Measurements from ENCODE around the gene TMEM134.
A peak's percentile ranks its signal among the peaks of the same experiment; 100 is the strongest.
"Not testable (repeated sequence)": the region's sequence is repeated elsewhere in the genome, so short reads cannot be mapped to it uniquely, and the experiment has no call there.

Gene TMEM134

DNA sequence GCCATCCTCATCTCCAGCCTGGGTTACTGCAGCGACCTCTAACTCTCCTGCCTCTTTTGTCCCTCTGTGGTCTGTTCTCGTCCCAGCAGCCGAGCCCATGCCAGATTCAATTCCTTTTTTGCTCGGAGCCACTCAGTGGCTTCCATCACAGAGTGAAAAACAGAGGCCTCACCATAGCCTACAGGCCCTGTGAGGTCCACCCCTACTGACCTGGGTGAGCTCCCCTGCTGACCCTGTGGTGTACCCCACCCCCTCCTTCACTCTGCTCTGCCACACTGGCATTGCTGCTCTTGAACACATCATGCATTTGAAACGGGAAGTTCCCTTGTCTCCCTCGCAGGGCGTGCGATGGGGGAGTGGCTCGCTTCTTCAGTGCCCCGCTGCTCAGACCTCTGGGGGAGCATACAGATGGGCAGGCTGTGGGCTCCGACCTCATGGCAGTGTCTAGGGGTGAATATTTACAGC is 15.8 kb upstream of the TMEM134 start:
- DNase-seq: no peak

DNA sequence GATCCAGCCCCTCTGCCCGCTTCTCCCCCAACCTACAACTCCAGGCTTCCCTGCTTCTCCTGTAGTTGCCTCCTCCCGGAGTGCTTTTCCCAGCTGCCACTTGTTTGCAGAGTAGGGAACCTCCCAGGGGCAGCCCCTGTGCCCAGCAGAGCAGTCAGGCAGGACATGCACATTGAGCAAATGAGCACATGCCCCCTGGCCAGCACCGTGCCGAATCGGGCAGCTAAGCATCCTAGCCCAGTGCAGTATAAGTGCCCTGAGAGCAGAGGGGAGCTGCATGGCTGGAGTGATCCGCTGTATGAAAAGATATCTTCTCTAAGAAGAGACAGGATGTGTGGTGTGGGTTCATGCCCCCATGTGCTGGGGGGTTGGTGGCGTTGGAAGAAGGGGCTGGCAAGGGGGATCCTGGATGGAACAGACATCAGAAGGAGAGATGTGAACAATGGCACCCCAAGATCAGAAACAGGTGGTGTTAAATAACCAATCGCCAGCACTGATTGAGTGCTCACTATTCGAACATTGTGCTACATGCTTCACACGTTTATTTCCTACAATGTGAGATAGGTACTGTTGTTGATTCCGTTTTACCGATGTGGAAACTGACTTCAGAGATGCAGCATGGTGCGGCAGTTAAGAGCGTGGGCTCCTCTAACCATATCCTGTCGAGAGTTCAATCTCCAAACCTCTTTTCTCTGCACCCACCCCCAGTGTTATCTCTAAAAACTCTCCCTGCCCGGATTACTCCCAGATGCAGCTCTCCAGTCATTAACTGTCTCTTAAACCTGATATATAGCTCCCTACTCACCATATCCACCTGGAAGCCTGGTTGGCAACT is 15.0 kb upstream of the TMEM134 start:
- DNase-seq: no peak

DNA sequence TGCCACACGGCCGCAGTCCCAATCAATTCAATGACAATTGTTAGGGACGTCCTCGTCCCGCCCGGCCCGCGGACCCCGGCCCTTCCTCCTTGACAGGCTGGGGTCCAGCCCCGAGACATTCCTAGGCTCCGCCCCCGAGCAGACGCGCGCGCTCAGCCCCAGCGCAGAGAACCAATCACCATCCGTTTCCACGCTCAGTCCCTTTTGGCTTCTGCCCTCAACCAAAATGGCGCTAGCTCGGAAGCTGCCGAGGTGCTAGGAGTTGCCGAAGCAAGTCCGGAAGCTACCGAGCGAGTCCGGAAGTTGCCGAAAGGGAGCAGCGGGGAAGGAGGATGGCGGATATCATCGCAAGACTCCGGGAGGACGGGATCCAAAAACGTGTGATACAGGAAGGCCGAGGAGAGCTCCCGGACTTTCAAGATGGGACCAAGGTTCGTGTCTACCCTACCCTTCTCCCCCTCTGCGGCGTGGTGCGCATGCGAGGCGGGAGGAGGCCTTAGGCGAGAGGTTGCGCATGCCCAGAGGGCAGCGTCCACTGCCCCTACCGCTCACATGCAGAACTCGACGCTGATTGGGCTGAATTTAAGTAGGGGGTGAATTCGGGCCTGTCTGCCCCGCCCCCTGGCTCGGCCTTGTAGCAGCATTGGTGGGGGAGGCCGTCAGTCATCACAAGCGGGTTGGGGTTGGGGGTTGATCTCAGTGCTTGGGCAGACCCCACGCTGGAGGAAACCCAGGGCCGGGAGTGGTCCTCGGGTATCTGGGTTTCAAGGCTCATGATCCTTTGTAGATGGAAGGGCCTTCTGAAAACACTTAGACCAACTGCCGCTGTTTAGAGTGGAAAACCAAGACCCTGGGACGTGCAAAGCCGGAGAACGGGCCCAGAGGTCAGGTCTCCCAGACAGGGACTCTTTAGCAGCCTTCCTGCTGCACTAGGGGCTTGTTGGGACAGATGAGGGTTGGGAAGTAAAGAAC is 14.1 kb upstream of the TMEM134 start, which contains the start of gene AIP:
AIP (plus strand) TSS at position 200 of the 972 bp plus-strand sequence; CDS start at position 333, 133 bp downstream.
- peak; percentile 98 for DNase-seq

DNA sequence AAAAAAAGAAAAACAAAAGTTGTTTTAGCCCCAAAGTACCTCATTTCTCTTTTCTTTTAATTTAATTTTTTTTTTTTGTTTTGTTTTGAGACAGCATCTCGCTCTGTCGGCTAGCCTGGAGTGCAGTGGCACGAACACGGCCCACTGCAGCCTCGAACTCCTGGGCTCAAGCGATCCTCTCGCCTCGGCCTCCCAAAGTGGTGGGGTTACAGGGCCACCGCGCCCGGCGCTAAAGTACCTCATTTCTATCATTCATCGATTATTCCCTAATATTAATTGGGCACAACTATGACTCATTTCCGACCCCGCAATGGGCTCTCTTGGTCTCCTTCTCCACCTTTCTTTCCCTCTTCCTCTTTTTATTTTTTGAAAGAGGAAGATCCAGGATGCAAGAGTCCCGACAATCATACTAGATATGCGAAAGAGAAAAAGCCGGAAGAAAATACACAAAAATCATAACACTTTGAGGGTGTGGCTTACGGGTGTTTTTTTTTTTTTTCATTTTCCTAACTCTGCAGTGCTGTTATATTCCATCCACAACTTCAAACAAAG is 13.3 kb upstream of the TMEM134 start:
- DNase-seq: no peak

DNA sequence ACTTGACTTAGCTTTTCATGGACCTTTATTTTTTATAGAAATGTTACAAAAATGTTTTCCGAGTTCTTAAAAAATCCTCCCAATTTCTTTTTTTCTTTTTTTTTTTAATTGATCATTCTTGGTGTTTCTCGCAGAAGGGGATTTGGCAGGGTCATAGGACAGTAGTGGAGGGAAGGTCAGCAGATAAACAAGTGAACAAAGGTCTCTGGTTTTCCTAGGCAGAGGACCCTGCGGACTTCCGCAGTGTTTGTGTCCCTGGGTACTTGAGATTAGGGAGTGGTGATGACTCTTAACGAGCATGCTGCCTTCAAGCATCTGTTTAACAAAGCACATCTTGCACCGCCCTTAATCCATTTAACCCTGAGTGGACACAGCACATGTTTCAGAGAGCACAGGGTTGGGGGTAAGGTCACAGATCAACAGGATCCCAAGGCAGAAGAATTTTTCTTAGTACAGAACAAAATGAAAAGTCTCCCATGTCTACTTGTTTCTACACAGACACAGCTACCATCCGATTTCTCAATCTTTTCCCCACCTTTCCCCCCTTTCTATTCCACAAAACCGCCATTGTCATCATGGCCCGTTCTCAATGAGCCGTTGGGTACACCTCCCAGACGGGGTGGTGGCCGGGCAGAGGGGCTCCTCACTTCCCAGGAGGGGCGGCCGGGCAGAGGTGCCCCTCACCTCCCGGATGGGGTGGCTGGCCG is 8.4 kb upstream of the TMEM134 start:
- DNase-seq: not testable (repeated sequence)

DNA sequence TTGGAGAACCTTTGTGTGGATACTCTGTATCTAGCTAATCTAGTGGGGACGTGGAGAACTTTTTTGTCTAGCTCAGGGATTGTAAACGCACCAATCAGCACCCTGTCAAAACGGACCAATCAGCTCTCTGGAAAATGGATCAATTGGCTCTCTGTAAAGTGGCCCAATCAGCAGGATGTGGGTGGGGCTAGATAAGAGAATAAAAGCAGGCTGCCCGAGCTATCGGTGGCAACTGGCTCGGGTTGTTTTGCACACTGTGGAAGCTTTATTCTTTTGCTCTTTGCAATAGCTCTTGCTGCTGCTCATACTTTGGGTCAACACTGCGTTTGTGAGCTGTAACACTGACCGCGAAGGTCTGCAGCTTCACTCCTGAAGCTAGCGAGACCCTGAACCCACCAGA is 7.6 kb upstream of the TMEM134 start:
- not testable (repeated sequence) for DNase-seq

DNA sequence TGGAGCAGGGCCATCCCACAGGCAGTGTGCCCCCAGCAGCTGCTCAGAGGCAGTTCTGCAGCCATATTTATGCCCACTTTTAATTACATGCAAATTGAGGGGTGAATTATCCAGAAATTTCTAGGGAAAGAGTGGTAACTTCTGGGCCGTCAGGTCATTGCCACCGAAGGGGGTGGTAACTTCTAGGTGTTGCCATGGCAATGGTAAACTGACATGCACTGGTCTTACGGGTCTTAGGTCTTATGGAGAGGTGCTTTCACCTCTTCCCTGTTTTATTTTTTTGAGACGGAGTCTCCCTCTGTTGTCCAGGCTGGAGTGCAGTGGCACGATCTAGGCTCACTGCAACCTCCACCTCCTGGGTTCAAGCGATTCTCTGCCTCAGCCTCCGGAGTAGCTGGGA is 3.8 kb upstream of the TMEM134 start:
- DNase-seq: no peak

DNA sequence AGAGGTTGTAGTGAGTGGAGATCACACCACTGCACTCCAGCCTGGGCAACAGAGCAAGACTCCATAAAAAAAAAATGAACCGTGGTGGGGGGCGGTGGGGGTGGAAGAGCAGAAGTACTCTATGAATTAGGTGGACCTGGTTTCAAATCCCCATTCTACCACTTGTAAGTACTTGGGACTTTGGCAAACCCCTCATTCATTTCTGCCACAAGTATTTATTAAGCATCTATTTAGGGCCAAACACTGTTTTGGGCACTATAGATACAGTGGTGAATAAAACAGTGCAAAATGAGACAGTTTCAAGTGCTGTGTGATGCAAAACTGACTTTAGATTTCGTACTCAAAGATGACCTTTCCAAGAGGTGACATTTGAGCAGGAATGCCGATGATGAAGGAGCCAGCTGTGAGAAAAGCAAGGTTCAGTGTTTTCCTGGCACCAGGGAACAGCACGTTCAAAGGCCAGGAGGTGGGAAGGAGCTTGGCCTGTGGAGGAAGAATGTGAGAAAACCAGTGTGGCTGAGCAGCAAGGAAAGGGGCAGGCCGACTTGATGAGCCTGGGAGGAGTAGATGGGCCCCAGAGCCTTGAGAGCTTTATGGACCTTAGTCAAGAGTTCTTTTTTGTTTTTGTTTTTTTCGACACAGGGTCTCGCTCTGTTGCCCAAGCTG is 1.4 kb upstream of the TMEM134 start:
- no peak for DNase-seq

DNA sequence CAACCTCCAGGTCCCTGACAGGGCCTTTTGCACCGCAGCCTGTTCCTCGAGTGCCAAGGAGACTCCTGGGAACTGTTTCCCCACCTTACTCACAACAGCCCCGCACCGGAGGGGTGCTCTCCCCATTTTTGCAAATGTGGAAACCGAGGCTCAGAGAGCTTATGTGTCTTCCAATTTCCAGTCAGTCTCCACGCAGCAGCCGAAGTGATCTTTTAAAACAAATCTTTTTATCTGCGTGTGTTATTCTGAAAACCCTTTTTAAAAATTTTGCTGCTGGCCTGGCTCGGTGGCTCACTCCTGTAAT is 409 bp upstream of the TMEM134 start:
- no peak for DNase-seq

DNA sequence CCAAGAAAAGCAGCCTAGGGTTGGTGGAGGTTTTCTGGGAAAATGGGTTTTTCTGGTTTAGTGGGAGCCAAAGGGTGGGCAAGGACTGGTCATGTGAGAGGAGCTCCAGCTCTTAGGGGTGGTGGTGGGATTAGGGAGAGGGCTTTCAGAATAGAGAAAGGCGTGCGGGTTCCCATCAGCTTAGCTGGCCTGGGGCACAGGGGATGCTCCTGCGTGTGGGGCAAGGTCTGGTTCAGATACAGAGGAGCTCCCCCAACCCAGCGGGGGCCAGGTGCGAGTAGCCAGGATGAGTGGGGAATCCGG is 644 bp downstream of the TMEM134 start:
- no peak for DNase-seq

DNA sequence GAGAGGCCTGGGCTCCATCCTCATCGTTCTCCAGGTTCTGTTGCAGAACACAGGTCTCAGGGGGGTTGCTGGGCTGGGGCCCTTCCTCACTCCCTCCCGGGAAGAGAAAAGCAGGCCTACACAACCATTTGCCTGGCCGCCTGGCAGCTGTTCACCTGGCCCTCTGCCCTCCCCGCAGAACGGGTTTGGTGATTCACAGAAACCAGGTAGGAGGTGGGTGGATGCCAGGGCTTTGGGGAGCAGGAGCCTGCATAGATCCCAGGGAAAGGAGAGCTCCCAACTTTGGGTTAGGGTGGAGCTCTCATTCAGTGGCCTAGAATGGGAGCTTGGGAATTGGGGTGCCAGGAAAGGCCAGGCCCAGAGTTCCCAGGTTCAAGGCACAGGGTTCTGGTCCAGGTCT is 995 bp downstream of the TMEM134 start:
- no peak for DNase-seq

DNA sequence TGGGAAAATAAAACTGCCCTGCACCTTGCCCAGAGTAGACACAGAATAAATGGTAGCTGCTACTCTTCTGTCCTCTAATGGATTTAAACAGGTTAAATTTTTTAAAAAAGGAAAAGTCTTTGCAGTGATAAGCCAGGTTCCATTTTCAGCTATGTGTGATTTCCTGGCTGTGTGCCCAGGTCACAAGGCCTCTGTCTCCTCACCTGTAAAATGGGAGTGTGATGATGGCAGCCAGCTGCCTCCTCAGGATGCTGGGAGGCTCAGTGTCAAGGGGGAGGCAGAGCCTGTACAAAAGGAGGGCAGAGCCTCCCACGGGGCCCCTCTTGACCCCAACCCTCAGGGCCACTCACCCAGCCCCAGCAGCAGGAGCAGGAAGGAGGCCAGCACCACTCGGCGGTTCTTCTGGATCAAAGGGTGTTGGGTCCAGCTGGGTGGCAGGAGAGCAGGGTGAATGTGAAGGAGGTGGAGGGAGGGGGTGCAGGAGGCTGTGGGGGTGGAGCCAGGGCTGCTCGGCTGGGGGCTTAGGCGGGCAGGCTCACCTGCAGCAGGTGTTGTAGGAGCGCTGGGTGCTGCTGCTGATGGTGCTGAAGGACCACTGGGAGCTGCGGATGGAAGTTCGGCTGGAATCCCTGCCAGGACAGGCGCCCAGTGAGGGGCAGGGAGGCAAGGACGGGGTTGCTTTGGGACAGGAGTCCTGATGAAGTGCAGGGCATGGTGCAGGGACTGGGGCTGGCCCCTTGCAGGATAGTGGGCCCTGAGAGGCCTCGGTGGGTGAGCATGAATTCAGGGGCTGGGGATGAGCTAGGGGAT is 1.9 kb downstream of the TMEM134 start:
- DNase-seq: no peak

DNA sequence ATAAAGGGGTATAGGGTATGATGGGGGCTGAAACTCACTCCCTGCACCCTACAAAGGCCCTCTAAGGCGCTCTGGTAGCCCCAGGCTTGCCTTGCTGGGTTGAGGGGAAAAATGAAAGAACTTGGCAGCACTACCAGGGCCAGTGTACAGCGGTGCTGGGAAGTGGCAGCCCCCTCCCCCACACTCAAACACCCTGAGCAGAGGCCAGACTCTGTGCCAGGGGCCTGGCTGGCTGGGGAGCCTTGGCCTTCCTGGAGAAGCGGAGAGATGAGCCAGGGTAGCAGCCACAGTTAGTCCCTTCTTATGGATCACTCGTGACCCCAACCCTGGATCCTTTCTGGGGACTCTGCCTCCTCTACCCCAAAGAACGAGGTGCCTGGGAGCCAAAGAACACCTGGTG is 2.7 kb downstream of the TMEM134 start:
- no peak for DNase-seq

DNA sequence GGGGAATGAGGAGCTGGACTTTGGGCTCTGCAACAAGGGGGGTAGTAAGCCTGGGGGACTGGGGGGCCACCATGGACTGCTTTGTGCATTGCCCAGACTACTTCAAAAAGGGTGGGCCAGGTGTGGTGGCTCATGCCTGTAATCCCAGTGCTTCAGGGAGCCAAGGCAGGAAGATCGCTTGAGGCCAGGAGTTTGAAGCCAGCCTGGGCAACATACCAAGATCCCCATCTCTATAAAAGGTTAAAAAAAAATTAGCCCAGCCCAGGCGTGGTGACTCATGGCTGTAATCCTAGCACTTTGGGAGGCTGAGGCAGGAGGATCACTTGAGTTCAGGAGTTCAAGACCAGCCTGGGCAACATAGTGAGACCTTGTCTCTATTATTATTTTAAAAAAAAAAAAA is 3.5 kb downstream of the TMEM134 start:
- peak; percentile 17 for DNase-seq

DNA sequence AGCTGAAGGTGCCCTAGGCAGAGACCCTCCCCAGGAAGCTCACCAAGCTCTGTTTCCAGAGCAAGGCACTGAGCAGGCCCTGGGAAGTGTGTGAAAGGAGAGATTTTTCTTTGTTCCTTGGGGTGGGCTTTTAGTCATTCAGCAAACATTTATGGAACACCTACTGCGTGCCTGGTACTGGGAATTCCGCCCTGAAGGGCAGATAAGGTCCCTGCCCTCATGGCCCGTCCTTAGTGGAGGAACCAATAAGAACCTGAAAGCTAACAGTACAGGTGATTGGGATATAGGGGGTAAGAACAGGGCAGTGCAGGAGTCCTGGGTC is 3.9 kb downstream of the TMEM134 start:
- DNase-seq: no peak

DNA sequence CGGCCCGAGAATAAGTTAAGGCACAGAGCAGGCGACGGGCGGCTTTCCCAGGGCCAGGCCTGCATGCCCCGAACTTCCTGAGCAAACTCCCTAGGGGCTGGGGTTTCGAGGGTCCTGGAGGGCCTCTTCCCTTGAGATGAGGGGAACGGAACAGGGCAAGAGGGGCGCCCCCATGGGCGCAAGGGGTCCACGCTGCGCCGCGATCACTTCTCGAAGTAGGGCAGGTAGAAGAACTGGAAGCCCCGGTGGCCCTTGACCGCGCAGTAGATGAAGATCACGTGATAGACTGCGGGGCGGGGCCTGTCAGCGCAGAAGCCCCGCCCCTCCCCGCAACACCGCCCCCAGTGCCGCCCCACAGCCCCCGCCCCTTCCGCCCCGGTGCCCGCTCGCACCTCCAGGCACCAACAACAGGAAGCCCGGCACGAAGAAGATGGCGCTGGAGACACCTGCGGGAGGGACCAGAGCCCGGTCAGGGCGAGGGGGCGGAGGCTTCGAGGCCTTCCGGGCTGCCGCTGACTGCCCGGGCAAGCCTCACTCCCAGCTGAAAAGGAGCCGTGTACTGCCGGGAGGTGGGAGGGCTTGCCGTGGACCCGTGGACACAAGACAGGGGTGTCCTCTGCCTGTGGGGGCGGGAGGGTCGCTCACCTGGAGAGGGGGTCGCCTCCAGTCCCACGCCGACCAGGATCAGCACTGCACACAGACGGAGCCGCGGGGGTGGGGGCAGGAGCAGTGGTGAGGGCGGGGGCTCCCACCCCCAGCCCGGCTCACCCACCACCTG is 4.5 kb downstream of the TMEM134 start:
- peak; percentile 72 for DNase-seq

DNA sequence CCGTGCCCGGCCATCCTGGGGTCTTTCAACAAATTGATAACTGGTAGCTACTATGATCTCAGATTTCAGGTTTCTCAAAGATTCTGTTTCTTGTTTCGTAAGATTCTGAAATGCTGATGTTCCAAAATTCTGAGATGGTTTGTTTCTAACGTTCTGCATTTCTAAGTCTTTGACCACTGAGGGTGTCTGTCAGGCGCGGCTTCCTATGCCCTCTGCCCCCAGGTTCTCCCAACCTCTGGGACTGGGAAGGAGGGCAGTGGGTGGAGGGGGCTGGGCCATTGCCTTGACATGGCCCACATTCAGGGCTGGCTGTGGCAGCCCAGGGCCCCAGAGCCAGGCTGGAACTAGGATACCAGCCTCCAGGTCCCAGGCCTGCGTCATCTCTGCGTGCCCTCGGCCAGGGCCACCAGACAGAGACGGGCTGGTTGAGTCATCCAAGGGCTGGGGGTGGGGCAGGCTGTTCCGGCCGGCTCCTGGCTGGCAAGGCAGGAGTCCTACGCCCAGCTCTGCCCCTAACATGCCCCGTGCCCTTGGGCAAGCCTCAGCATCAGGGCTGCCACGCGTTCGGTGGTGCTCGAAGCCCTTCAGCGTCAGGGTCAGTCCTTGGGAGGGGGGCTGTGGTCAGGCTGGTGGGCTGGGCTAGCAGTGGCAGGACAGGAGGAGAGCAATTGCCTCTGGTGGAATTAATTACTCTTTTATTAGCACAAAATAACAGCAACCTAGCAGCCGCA is 5.2 kb downstream of the TMEM134 start:
- DNase-seq: no peak

DNA sequence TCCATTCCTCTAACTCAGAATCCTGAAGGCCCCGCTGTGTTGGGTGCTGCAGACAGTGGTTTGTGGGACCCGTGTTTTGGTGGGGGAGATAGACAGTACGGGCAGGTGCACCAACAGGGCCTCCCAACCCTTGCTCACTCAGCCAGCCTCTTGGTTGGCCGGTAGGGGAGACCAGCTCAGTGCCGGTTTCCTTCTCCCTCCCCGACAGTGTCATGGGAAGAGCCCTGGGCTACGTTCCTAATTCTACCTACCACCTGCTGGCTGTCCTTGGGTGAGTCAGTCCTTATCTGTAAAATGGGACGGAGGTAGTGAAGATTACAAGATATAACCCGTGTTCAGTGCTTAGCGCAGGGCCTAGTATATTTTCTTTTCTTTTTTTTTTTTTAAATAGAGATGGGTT is 5.9 kb downstream of the TMEM134 start:
- DNase-seq: no peak

DNA sequence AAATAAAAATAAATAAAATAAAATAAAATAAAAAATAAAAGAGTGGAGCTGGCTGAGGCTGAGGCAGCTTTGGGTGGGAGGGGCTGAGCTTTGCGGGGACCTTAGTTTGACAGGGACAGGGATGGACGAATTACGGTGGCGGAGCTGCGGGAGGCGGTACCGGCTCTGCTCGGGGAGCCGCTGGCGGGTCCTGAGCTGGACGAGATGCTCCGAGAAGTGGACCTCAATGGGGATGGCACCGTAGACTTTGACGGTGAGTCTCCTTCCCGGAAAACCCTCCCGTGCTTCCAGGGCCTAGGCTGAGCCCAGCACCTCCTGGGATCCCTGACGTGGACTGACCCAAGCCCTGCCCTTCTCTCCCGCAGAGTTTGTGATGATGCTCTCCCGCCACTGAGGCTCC is 10.8 kb downstream of the TMEM134 start:
- DNase-seq: no peak

DNA sequence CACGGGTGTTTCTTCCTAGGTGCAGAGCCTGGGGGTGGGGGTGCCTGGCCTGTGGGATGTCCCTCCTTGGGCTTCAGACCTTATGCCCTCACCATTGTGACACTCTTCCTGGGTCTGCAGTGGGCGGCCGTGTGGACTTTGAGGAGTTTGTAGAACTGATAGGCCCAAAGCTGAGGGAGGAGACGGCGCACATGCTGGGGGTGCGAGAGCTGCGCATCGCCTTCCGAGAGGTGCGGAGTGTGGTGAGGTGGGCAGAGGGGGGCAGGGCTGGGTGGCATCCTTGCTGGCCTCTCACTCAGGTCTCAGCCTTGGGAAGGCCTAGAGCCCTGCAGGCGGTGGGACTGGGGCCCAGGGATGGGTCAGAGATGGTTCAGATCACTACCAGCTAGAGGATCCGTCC is 11.6 kb downstream of the TMEM134 start:
- DNase-seq: no peak
